ENCODE data around the gene DRC3.

Gene DRC3

GRCh38 chr17:17946093-17946492, 26.6 kb upstream of the DRC3 start:
- Histone ChIP-seq H3K9ac (ENCODE audit: low read depth, low read length, poor library complexity) (no peak overlapping the region), H2BK5ac (ENCODE audit: low read length) (no peak overlapping the region), H3K14ac (ENCODE audit: low read length) (no peak overlapping the region), H3K36me3 (replicated peaks in 1 of 2; ENCODE audit: control insufficient read depth in 2 of 2, insufficient read depth in 2 of 2, low read length in 2 of 2) (no peaks in the 10 kb centered on the region), H2BK12ac (ENCODE audit: low read length) (no peak overlapping the region), H3K4me3 (ENCODE audit: low read length in 2 of 2) (no peak overlapping the region), H3K4ac (ENCODE audit: low read length) (no peak overlapping the region), H3K79me1 (ENCODE audit: low read depth, low read length) (no peaks in the 10 kb centered on the region), H2AFZ (ENCODE audit: low read length) (no peak overlapping the region), H4K91ac (ENCODE audit: low read depth, low read length, poor library complexity) (no peak overlapping the region), H3K4me2 (ENCODE audit: insufficient read depth, low read length, poor library complexity, severe bottlenecking) (no peak overlapping the region), H2AK5ac (ENCODE audit: low read depth, low read length) (no peak overlapping the region), H3K4me1 (ENCODE audit: control insufficient read depth in 2 of 2, insufficient read depth in 1 of 2, low read depth in 1 of 2, low read length in 2 of 2) (peaks cover 12 to 32% of the 10 kb centered on the region in 2 donors), H3K27me3 (ENCODE audit: control insufficient read depth in 3 of 3, insufficient read depth in 3 of 3, low read depth in 1 of 3, low read length in 3 of 3) (no peaks in the 10 kb centered on the region), H4K8ac (ENCODE audit: low read depth, low read length) (no peak overlapping the region), H2BK15ac (ENCODE audit: low read length) (no peak overlapping the region), H2BK120ac (ENCODE audit: low read depth, low read length) (no peak overlapping the region), H3K18ac (ENCODE audit: low read length) (no peak overlapping the region), H3K27ac (replicated peaks; ENCODE audit: low read length) (no peak overlapping the region), H3K9me3 (replicated peaks in 1 of 2; ENCODE audit: control insufficient read depth in 2 of 2, insufficient read depth in 1 of 2, low read depth in 1 of 2, low read length in 2 of 2) (no peaks in the 10 kb centered on the region), H3K23ac (ENCODE audit: low read depth, low read length, poor library complexity) (no peak overlapping the region)
- DNase-seq (ENCODE audit: low spot score): no peak
- no CpG with 5 or more reads among the region's 3 CpGs for WGBS, 2 donors (ENCODE audit: extremely low coverage in 2 of 2, insufficient read length in 2 of 2, insufficient replicate concordance in 1 of 2)

GRCh38 chr17:17947309-17947708, 25.4 kb upstream of the DRC3 start:
- Histone ChIP-seq H3K9ac (ENCODE audit: low read depth, low read length, poor library complexity) (no peak overlapping the region), H3K14ac (ENCODE audit: low read length) (no peak overlapping the region), H3K23ac (ENCODE audit: low read depth, low read length, poor library complexity) (no peak overlapping the region), H3K4ac (ENCODE audit: low read length) (no peak overlapping the region), H3K4me3 (ENCODE audit: low read length in 2 of 2) (no peak overlapping the region), H4K8ac (ENCODE audit: low read depth, low read length) (no peak overlapping the region), H2BK12ac (ENCODE audit: low read length) (no peak overlapping the region), H3K27ac (replicated peaks; ENCODE audit: low read length) (no peak overlapping the region), H2AK5ac (ENCODE audit: low read depth, low read length) (no peak overlapping the region), H3K79me1 (ENCODE audit: low read depth, low read length) (no peaks in the 10 kb centered on the region), H3K27me3 (ENCODE audit: control insufficient read depth in 3 of 3, insufficient read depth in 3 of 3, low read depth in 1 of 3, low read length in 3 of 3) (no peaks in the 10 kb centered on the region), H3K9me3 (replicated peaks in 1 of 2; ENCODE audit: control insufficient read depth in 2 of 2, insufficient read depth in 1 of 2, low read depth in 1 of 2, low read length in 2 of 2) (no peaks in the 10 kb centered on the region), H3K4me1 (ENCODE audit: control insufficient read depth in 2 of 2, insufficient read depth in 1 of 2, low read depth in 1 of 2, low read length in 2 of 2) (peaks cover 13 to 35% of the 10 kb centered on the region in 2 donors), H4K91ac (ENCODE audit: low read depth, low read length, poor library complexity) (no peak overlapping the region), H2AFZ (ENCODE audit: low read length) (no peak overlapping the region), H3K36me3 (replicated peaks in 1 of 2; ENCODE audit: control insufficient read depth in 2 of 2, insufficient read depth in 2 of 2, low read length in 2 of 2) (no peaks in the 10 kb centered on the region), H2BK5ac (ENCODE audit: low read length) (no peak overlapping the region), H3K4me2 (ENCODE audit: insufficient read depth, low read length, poor library complexity, severe bottlenecking) (no peak overlapping the region), H3K18ac (ENCODE audit: low read length) (no peak overlapping the region), H2BK15ac (ENCODE audit: low read length) (no peak overlapping the region), H2BK120ac (ENCODE audit: low read depth, low read length) (no peak overlapping the region)
- WGBS, 2 donors (ENCODE audit: extremely low coverage in 2 of 2, insufficient read length in 2 of 2, insufficient replicate concordance in 1 of 2): no CpG with 5 or more reads among the region's 5 CpGs
- DNase-seq (ENCODE audit: low spot score): no peak

- Histone ChIP-seq H2BK12ac (ENCODE audit: low read length) (no peak overlapping the region), H3K4me1 (ENCODE audit: control insufficient read depth in 2 of 2, insufficient read depth in 1 of 2, low read depth in 1 of 2, low read length in 2 of 2) (peaks cover 13 to 29% of the 10 kb centered on the region in 2 donors), H3K4me3 (ENCODE audit: low read length in 2 of 2) (no peak overlapping the region), H2BK5ac (ENCODE audit: low read length) (no peak overlapping the region), H3K23ac (ENCODE audit: low read depth, low read length, poor library complexity) (no peak overlapping the region), H4K8ac (ENCODE audit: low read depth, low read length) (no peak overlapping the region), H3K4ac (ENCODE audit: low read length) (no peak overlapping the region), H3K9ac (ENCODE audit: low read depth, low read length, poor library complexity) (no peak overlapping the region), H4K91ac (ENCODE audit: low read depth, low read length, poor library complexity) (no peak overlapping the region), H2BK120ac (ENCODE audit: low read depth, low read length) (no peak overlapping the region), H3K27ac (replicated peaks; ENCODE audit: low read length) (no peak overlapping the region), H2BK15ac (ENCODE audit: low read length) (no peak overlapping the region), H3K36me3 (replicated peaks in 1 of 2; ENCODE audit: control insufficient read depth in 2 of 2, insufficient read depth in 2 of 2, low read length in 2 of 2) (no peaks in the 10 kb centered on the region), H3K4me2 (ENCODE audit: insufficient read depth, low read length, poor library complexity, severe bottlenecking) (no peak overlapping the region), H3K14ac (ENCODE audit: low read length) (no peak overlapping the region), H3K27me3 (ENCODE audit: control insufficient read depth in 3 of 3, insufficient read depth in 3 of 3, low read depth in 1 of 3, low read length in 3 of 3) (no peaks in the 10 kb centered on the region), H3K18ac (ENCODE audit: low read length) (no peak overlapping the region), H2AK5ac (ENCODE audit: low read depth, low read length) (no peak overlapping the region), H3K79me1 (ENCODE audit: low read depth, low read length) (no peaks in the 10 kb centered on the region), H2AFZ (ENCODE audit: low read length) (no peak overlapping the region), H3K9me3 (replicated peaks in 1 of 2; ENCODE audit: control insufficient read depth in 2 of 2, insufficient read depth in 1 of 2, low read depth in 1 of 2, low read length in 2 of 2) (no peaks in the 10 kb centered on the region)
- no CpG with 5 or more reads among the region's 1 CpG for WGBS, 2 donors (ENCODE audit: extremely low coverage in 2 of 2, insufficient read length in 2 of 2, insufficient replicate concordance in 1 of 2)
- DNase-seq (ENCODE audit: low spot score): no peak
Observed at GRCh38 chr17:17947966-17948365, 24.7 kb upstream of the DRC3 start.

GRCh38 chr17:17950347-17950746, 22.3 kb upstream of the DRC3 start:
- Histone ChIP-seq H2AFZ (ENCODE audit: low read length) (no peak overlapping the region), H3K79me1 (ENCODE audit: low read depth, low read length) (no peaks in the 10 kb centered on the region), H3K18ac (ENCODE audit: low read length) (no peak overlapping the region), H3K4me2 (ENCODE audit: insufficient read depth, low read length, poor library complexity, severe bottlenecking) (no peak overlapping the region), H2BK5ac (ENCODE audit: low read length) (no peak overlapping the region), H3K36me3 (replicated peaks in 1 of 2; ENCODE audit: control insufficient read depth in 2 of 2, insufficient read depth in 2 of 2, low read length in 2 of 2) (no peaks in the 10 kb centered on the region), H2BK12ac (ENCODE audit: low read length) (no peak overlapping the region), H3K9ac (ENCODE audit: low read depth, low read length, poor library complexity) (no peak overlapping the region), H3K14ac (ENCODE audit: low read length) (no peak overlapping the region), H3K23ac (ENCODE audit: low read depth, low read length, poor library complexity) (no peak overlapping the region), H3K4ac (ENCODE audit: low read length) (no peak overlapping the region), H3K27me3 (ENCODE audit: control insufficient read depth in 3 of 3, insufficient read depth in 3 of 3, low read depth in 1 of 3, low read length in 3 of 3) (no peaks in the 10 kb centered on the region), H3K9me3 (replicated peaks in 1 of 2; ENCODE audit: control insufficient read depth in 2 of 2, insufficient read depth in 1 of 2, low read depth in 1 of 2, low read length in 2 of 2) (no peaks in the 10 kb centered on the region), H3K27ac (replicated peaks; ENCODE audit: low read length) (no peak overlapping the region), H4K91ac (ENCODE audit: low read depth, low read length, poor library complexity) (no peak overlapping the region), H2BK15ac (ENCODE audit: low read length) (no peak overlapping the region), H3K4me1 (ENCODE audit: control insufficient read depth in 2 of 2, insufficient read depth in 1 of 2, low read depth in 1 of 2, low read length in 2 of 2) (peaks cover 2 to 9% of the 10 kb centered on the region in 2 donors), H4K8ac (ENCODE audit: low read depth, low read length) (no peak overlapping the region), H2AK5ac (ENCODE audit: low read depth, low read length) (no peak overlapping the region), H2BK120ac (ENCODE audit: low read depth, low read length) (no peak overlapping the region), H3K4me3 (ENCODE audit: low read length in 2 of 2) (no peak overlapping the region)
- DNase-seq (ENCODE audit: low spot score): no peak
- WGBS, 2 donors (ENCODE audit: extremely low coverage in 2 of 2, insufficient read length in 2 of 2, insufficient replicate concordance in 1 of 2): no CpG with 5 or more reads among the region's 7 CpGs

All from neuronal stem cell (in vitro differentiated cells).